ENCODE measurements around the gene KRTAP19-6.
A peak's percentile ranks its signal among the peaks of the same experiment; 100 is the strongest.

KRTAP19-6 gene

GRCh38 chr21:30563072-30563471 is 21.4 kb upstream of the KRTAP19-6 start:
- WGBS, 2 donors (ENCODE audit: extremely low coverage in 2 of 2, insufficient read length in 2 of 2, insufficient replicate concordance in 1 of 2), result no CpG with 5 or more reads among the region's 6 CpGs

GRCh38 chr21:30561957-30562356 is 20.3 kb upstream of the KRTAP19-6 start:
- Histone ChIP-seq H3K4me3 (ENCODE audit: low read length in 2 of 2) (no peak overlapping the region), H3K9me3 (replicated peaks in 1 of 2; ENCODE audit: control insufficient read depth in 2 of 2, insufficient read depth in 1 of 2, low read depth in 1 of 2, low read length in 2 of 2) (no peaks in the 10 kb centered on the region), H3K27ac (replicated peaks; ENCODE audit: low read length) (no peak overlapping the region), H3K4me1 (ENCODE audit: control insufficient read depth in 2 of 2, insufficient read depth in 1 of 2, low read depth in 1 of 2, low read length in 2 of 2) (no peaks in the 10 kb centered on the region), H2BK15ac (ENCODE audit: low read length) (no peak overlapping the region), H3K27me3 (ENCODE audit: control insufficient read depth in 3 of 3, insufficient read depth in 3 of 3, low read depth in 1 of 3, low read length in 3 of 3) (no peaks in the 10 kb centered on the region), H2BK12ac (ENCODE audit: low read length) (no peak overlapping the region), H2BK5ac (ENCODE audit: low read length) (no peak overlapping the region), H3K14ac (ENCODE audit: low read length) (no peak overlapping the region), H3K4ac (ENCODE audit: low read length) (no peak overlapping the region), H4K8ac (ENCODE audit: low read depth, low read length) (no peak overlapping the region), H2AK5ac (ENCODE audit: low read depth, low read length) (no peak overlapping the region), H3K23ac (ENCODE audit: low read depth, low read length, poor library complexity) (no peak overlapping the region), H3K79me1 (ENCODE audit: low read depth, low read length) (no peaks in the 10 kb centered on the region), H2BK120ac (ENCODE audit: low read depth, low read length) (no peak overlapping the region), H4K91ac (ENCODE audit: low read depth, low read length, poor library complexity) (no peak overlapping the region), H3K18ac (ENCODE audit: low read length) (no peak overlapping the region), H3K9ac (ENCODE audit: low read depth, low read length, poor library complexity) (no peak overlapping the region), H3K4me2 (ENCODE audit: insufficient read depth, low read length, poor library complexity, severe bottlenecking) (no peak overlapping the region), H3K36me3 (replicated peaks in 1 of 2; ENCODE audit: control insufficient read depth in 2 of 2, insufficient read depth in 2 of 2, low read length in 2 of 2) (no peaks in the 10 kb centered on the region), H2AFZ (ENCODE audit: low read length) (no peak overlapping the region)
- WGBS, 2 donors (ENCODE audit: extremely low coverage in 2 of 2, insufficient read length in 2 of 2, insufficient replicate concordance in 1 of 2), result no CpG with 5 or more reads among the region's 2 CpGs
- DNase-seq (ENCODE audit: low spot score), result no peak

More at GRCh38 chr21:30563072-30563471, 21.4 kb upstream of the KRTAP19-6 start:
- Histone ChIP-seq H3K18ac (ENCODE audit: low read length) (no peak overlapping the region), H3K23ac (ENCODE audit: low read depth, low read length, poor library complexity) (no peak overlapping the region), H3K4me3 (ENCODE audit: low read length in 2 of 2) (no peak overlapping the region), H3K14ac (ENCODE audit: low read length) (no peak overlapping the region), H2AK5ac (ENCODE audit: low read depth, low read length) (no peak overlapping the region), H3K27me3 (ENCODE audit: control insufficient read depth in 3 of 3, insufficient read depth in 3 of 3, low read depth in 1 of 3, low read length in 3 of 3) (no peaks in the 10 kb centered on the region), H3K4ac (ENCODE audit: low read length) (no peak overlapping the region), H4K91ac (ENCODE audit: low read depth, low read length, poor library complexity) (no peak overlapping the region), H2AFZ (ENCODE audit: low read length) (no peak overlapping the region), H2BK5ac (ENCODE audit: low read length) (no peak overlapping the region), H3K4me1 (ENCODE audit: control insufficient read depth in 2 of 2, insufficient read depth in 1 of 2, low read depth in 1 of 2, low read length in 2 of 2) (no peaks in the 10 kb centered on the region), H2BK15ac (ENCODE audit: low read length) (no peak overlapping the region), H3K9me3 (replicated peaks in 1 of 2; ENCODE audit: control insufficient read depth in 2 of 2, insufficient read depth in 1 of 2, low read depth in 1 of 2, low read length in 2 of 2) (no peaks in the 10 kb centered on the region), H3K79me1 (ENCODE audit: low read depth, low read length) (no peaks in the 10 kb centered on the region), H2BK12ac (ENCODE audit: low read length) (no peak overlapping the region), H3K9ac (ENCODE audit: low read depth, low read length, poor library complexity) (no peak overlapping the region), H2BK120ac (ENCODE audit: low read depth, low read length) (no peak overlapping the region), H4K8ac (ENCODE audit: low read depth, low read length) (no peak overlapping the region), H3K4me2 (ENCODE audit: insufficient read depth, low read length, poor library complexity, severe bottlenecking) (no peak overlapping the region), H3K27ac (replicated peaks; ENCODE audit: low read length) (no peak overlapping the region), H3K36me3 (replicated peaks in 1 of 2; ENCODE audit: control insufficient read depth in 2 of 2, insufficient read depth in 2 of 2, low read length in 2 of 2) (no peaks in the 10 kb centered on the region)
- DNase-seq (ENCODE audit: low spot score), result no peak

DNA sequence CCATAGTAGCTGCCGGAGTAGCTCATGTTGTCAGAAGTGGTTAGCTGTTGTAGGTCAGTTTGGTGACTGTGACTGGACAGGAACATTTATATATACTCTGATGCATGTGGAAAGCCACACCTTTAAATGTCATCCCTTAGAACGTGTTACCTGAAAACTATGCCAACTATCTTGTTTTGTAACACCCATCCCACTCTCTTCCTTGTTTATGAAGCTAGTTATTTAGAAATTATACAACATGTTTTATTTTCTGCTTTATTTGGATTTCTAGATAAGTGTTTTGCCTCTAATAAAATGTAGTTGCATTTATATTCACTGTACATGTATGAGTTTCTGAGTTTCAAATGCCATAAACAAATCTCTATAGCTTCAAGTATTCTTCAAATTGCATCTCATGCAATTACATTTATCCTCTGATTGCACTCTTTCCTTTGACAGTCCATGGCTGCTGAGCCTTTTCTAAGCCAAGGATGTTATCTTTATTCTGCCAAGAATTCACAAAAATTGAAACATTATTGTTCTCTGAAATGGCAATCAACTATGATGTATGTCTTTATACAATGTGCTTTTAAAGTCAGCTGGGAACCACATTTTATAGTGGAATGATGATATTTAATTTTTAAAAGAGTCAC is 19.7 kb upstream of the KRTAP19-6 start, which contains the start of gene KRTAP19-7:
TSS of gene KRTAP19-7 (minus strand) at position 51 of the 632 bp plus-strand sequence. CDS start at position 26, 25 bp downstream.
- Histone ChIP-seq H3K27me3 (ENCODE audit: control insufficient read depth in 3 of 3, insufficient read depth in 3 of 3, low read depth in 1 of 3, low read length in 3 of 3) (no peaks in the 10 kb centered on the region), H3K14ac (ENCODE audit: low read length) (no peak within 1 kb of the TSS), H3K4me1 (ENCODE audit: control insufficient read depth in 2 of 2, insufficient read depth in 1 of 2, low read depth in 1 of 2, low read length in 2 of 2) (no peaks in the 10 kb centered on the region), H4K91ac (ENCODE audit: low read depth, low read length, poor library complexity) (no peak within 1 kb of the TSS), H3K23ac (ENCODE audit: low read depth, low read length, poor library complexity) (no peak within 1 kb of the TSS), H3K27ac (replicated peaks; ENCODE audit: low read length) (no peak within 1 kb of the TSS), H3K4ac (ENCODE audit: low read length) (no peak within 1 kb of the TSS), H2BK120ac (ENCODE audit: low read depth, low read length) (no peak within 1 kb of the TSS), H3K9ac (ENCODE audit: low read depth, low read length, poor library complexity) (no peak within 1 kb of the TSS), H3K36me3 (replicated peaks in 1 of 2; ENCODE audit: control insufficient read depth in 2 of 2, insufficient read depth in 2 of 2, low read length in 2 of 2) (no peaks in the 10 kb centered on the region), H4K8ac (ENCODE audit: low read depth, low read length) (no peak within 1 kb of the TSS), H3K79me1 (ENCODE audit: low read depth, low read length) (no peaks in the 10 kb centered on the region), H2BK5ac (ENCODE audit: low read length) (no peak within 1 kb of the TSS), H2BK12ac (ENCODE audit: low read length) (peak within 1 kb of the TSS; percentile 89), H2AK5ac (ENCODE audit: low read depth, low read length) (no peak within 1 kb of the TSS), H2BK15ac (ENCODE audit: low read length) (no peak within 1 kb of the TSS), H3K4me2 (ENCODE audit: insufficient read depth, low read length, poor library complexity, severe bottlenecking) (no peak within 1 kb of the TSS), H3K9me3 (replicated peaks in 1 of 2; ENCODE audit: control insufficient read depth in 2 of 2, insufficient read depth in 1 of 2, low read depth in 1 of 2, low read length in 2 of 2) (no peaks in the 10 kb centered on the region), H3K4me3 (ENCODE audit: low read length in 2 of 2) (no peak within 1 kb of the TSS), H3K18ac (ENCODE audit: low read length) (no peak within 1 kb of the TSS), H2AFZ (ENCODE audit: low read length) (no peak within 1 kb of the TSS)
- no peak for DNase-seq (ENCODE audit: low spot score)
- no CpG with 5 or more reads among the region's 2 CpGs for WGBS, 2 donors (ENCODE audit: extremely low coverage in 2 of 2, insufficient read length in 2 of 2, insufficient replicate concordance in 1 of 2)

DNA sequence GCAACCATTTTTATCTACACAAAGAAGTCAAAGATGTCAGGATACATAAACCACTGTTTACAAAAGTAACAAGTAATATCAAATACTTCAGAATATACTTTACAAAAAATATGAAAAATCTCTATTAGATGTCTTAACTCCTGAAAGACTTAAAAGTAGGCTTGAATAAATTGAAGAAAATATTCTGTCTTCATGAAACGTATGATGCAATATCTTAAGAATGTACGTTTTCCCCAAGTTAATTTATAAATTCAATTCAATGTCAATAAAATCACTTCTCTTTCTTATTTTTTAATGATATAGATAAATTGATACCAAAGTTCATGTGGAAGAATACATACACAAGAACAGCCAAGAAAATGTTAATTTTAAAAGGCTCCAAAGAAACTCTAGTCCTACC is 13.4 kb upstream of the KRTAP19-6 start:
- Histone ChIP-seq H2BK15ac (ENCODE audit: low read length) (no peak overlapping the region), H3K18ac (ENCODE audit: low read length) (no peak overlapping the region), H3K4me2 (ENCODE audit: insufficient read depth, low read length, poor library complexity, severe bottlenecking) (no peak overlapping the region), H3K4ac (ENCODE audit: low read length) (no peak overlapping the region), H4K8ac (ENCODE audit: low read depth, low read length) (no peak overlapping the region), H4K91ac (ENCODE audit: low read depth, low read length, poor library complexity) (no peak overlapping the region), H3K23ac (ENCODE audit: low read depth, low read length, poor library complexity) (no peak overlapping the region), H3K9me3 (replicated peaks in 1 of 2; ENCODE audit: control insufficient read depth in 2 of 2, insufficient read depth in 1 of 2, low read depth in 1 of 2, low read length in 2 of 2) (no peaks in the 10 kb centered on the region), H3K79me1 (ENCODE audit: low read depth, low read length) (no peaks in the 10 kb centered on the region), H2BK12ac (ENCODE audit: low read length) (no peak overlapping the region), H3K4me1 (ENCODE audit: control insufficient read depth in 2 of 2, insufficient read depth in 1 of 2, low read depth in 1 of 2, low read length in 2 of 2) (no peaks in the 10 kb centered on the region), H2BK5ac (ENCODE audit: low read length) (no peak overlapping the region), H3K36me3 (replicated peaks in 1 of 2; ENCODE audit: control insufficient read depth in 2 of 2, insufficient read depth in 2 of 2, low read length in 2 of 2) (no peaks in the 10 kb centered on the region), H2BK120ac (ENCODE audit: low read depth, low read length) (no peak overlapping the region), H2AFZ (ENCODE audit: low read length) (no peak overlapping the region), H3K4me3 (ENCODE audit: low read length in 2 of 2) (no peak overlapping the region), H3K9ac (ENCODE audit: low read depth, low read length, poor library complexity) (no peak overlapping the region), H3K14ac (ENCODE audit: low read length) (no peak overlapping the region), H3K27me3 (ENCODE audit: control insufficient read depth in 3 of 3, insufficient read depth in 3 of 3, low read depth in 1 of 3, low read length in 3 of 3) (no peaks in the 10 kb centered on the region), H2AK5ac (ENCODE audit: low read depth, low read length) (no peak overlapping the region), H3K27ac (replicated peaks; ENCODE audit: low read length) (no peak overlapping the region)
- no peak for DNase-seq (ENCODE audit: low spot score)
- no CpG with 5 or more reads among the region's 2 CpGs for WGBS, 2 donors (ENCODE audit: extremely low coverage in 2 of 2, insufficient read length in 2 of 2, insufficient replicate concordance in 1 of 2)
